NOMO-1 (cell line): ENCODE measurements around the gene PDHA1.

Experiments
- DNase-seq, 2 experiments: peaks; one replicate each; lab custom pipeline; 2025; ENCODE audit not compliant: unreplicated experiment in 2 of 2; lab: John Stamatoyannopoulos, UW

PDHA1 gene

DNA sequence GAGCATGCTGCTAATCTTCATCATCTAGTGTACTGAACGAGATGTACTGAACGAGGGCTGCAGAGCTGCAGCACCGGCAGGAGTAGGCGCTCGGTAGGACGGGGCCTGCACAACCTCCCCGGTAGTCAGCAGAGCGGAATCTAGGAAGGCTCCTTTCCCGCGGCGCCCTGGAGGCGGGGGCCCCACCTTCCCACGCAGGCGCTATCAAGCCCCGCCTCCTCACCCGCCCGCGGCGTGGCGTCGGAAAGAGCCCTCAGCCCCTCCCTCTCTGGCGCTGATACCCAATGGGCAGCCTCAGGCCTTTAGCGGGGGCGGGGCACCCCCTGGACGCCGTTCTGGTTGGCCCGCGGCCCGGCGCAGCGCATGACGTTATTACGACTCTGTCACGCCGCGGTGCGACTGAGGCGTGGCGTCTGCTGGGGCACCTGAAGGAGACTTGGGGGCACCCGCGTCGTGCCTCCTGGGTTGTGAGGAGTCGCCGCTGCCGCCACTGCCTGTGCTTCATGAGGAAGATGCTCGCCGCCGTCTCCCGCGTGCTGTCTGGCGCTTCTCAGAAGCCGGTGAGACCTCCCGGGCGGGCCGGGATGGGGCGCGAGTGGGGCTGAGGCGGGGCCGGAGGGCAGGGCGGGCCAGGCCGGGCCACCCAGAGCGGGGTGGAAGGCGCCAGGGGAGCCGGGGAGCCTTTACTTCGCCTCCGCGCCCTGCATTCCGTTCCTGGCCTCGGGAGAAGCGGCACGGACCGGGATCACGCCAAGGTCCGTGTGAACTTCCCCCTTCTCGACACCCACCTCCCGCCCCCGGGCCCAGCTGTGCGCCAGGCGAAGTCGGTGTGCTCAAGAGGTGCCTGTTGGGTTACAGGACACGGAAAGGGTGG lies at the start of gene PDHA1:
TSS of gene PDHA1 (plus strand) at position 393 of the 874 bp plus-strand sequence. CDS start at position 504, 111 bp downstream.
- DNase-seq: peak; percentile 82 to 93

GRCh38 chrX:19303256-19303880 lies 40.4 kb upstream of the PDHA1 start:
- DNase-seq: no peak

DNA sequence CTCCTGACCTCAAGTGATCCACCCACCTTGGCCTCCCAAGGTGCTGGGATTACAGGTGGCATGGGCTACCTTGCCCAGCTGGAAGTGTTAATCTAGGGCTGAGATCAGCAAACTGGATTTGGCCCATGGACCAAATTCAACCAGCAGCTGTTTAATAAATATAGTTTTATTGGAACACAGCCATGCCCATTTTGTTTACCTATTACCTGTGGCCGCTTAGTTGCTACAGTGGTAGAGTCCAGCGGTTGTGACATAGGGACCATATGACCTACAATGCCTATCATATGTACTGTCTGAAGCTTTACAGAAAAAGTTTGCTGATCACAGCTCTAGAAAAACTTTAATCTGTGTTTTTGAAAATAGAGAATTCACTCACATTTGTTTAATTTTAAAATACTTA lies 17.2 kb upstream of the PDHA1 start:
- DNase-seq: no peak

DNA sequence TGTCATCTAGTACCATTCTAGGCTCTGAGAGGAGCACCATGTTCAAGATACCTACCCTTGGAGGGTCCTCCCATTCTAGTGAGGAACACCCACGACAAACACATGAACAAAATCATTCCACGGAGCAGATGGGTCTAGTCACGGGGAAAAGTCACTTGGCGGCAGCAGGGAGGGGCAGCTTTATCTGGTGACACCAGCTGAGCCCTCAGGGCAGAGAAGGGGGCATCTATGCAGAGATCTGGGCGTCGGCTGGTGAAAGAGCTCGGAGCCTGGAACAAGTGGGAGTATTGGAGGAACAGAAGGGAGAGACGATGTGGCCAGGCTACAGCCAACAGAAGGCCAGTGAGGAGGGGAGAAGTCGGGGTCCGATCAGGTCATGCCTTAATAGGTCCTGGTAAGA lies 11.9 kb upstream of the PDHA1 start:
- DNase-seq: no peak

DNA sequence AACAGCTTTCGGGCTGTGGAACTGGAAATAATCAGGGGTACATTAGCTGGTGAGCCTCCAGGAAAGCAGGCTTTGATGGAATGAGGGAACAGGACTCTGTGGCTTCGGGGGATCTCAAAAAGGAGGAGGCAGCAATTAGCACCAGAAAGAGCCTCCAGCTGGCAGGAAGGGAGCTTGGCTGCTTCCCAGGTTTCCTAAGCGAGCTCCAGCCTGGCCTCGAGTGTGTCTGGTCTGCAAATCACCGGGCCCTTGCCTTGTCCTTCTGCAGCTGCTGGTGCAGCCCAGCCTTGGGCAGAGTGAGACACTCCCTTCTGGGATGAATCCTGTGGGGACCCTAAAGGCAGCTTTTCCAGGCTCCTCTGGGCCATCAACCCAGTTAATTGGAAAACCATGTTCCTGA lies 10.7 kb upstream of the PDHA1 start:
- no peak for DNase-seq

GRCh38 chrX:19334945-19335626 lies 8.6 kb upstream of the PDHA1 start:
- peak; percentile 56 to 85 for DNase-seq

DNA sequence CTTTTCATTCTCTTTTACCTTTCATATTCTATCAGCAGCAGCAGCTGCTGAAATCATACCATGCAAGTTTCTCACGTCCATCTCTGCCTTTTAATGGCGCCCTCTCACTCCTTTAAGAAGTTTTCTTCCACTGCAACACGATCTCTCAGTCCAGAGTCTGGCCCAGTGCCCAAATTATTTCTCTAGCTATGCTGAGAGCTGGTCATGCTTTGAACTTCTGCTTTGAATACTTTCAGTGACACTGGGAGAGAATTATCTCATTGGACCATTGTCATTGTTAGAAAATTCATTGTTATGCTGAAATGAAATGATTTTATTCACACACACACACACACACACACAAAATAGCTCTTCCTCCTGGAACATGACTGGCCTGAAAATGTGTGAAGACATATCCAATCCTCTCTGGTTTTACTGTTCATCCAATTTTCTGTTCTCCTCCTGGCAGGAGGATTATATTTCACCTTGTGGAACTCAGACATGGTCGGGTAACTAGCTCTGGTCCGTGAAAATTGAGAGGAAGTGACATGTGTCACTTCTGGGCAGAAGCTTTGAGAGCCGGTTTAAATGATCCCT lies 1.3 kb upstream of the PDHA1 start:
- DNase-seq: peak in 1 of 2 experiments; percentile 31

GRCh38 chrX:19343085-19343534 lies 617 bp upstream of the PDHA1 start:
- DNase-seq: peak in 1 of 2 experiments; percentile 54

GRCh38 chrX:19344661-19345060 lies 934 bp downstream of the PDHA1 start:
- no peak for DNase-seq

- no peak for DNase-seq
These were observed 4.2 kb downstream of the PDHA1 start for GRCh38 chrX:19347916-19348315.

DNA sequence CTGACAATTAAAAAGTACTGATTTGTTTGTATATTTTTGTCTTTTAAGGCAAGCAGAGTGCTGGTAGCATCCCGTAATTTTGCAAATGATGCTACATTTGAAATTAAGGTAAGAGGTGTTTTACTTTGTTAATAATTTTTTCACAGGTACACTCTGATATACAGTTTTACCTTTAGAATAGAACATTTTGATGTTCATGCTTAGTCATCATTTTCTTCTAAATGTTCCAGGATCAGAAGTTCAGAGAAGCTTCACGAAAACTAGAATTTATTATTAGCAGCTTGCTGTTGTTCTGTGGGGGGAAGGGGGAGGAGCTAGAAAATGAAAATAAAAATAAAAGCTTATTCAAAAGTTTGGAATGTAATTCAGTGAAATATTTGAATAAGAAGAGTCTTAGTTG lies 5.5 kb downstream of the PDHA1 start:
- no peak for DNase-seq

GRCh38 chrX:19350941-19351384 lies 7.2 kb downstream of the PDHA1 start:
- DNase-seq: peak; percentile 80 to 91

DNA sequence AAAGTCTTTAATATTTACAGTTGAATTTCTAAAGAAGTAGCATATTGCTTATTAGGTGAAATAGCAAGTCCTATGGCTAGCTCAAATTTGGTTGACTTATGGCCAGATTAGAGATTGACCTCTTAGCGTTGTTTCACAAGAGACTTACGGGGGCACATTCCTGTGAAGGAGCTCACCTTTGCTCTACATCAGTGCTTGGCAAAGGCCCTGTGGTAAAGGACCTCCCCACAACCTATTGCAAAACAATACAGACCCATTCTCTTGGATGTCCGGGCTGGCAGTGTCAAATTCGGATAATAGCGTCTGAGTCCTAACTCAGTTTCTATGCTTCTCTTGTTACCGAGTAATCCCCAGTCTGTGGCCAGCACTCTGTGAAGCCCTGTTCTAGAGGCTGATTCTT lies 10.9 kb downstream of the PDHA1 start:
- no peak for DNase-seq

- DNase-seq: no peak
These were observed 14.8 kb downstream of the PDHA1 start for GRCh38 chrX:19358521-19358920.

GRCh38 chrX:19360903-19361302 lies 17.2 kb downstream of the PDHA1 start:
- DNase-seq: no peak

DNA sequence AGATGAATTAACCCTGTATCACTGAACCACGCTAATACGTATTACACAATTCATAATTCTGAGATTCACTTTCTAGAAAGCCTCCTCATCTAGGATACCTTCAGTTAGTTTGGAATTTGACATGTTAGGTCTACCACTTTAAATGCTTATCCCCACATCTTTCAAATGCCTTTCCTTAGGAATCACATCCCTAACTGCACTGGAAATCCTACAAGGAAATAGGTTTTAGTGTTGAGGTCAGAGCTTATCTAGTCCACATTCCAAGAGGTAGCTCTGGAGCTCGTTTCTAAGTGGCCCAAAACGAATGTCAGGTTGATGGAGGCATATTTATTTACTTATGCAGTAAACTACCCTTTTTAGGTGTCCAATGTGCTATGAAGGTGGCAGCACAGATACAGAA lies 18.0 kb downstream of the PDHA1 start:
- DNase-seq: no peak

DNA sequence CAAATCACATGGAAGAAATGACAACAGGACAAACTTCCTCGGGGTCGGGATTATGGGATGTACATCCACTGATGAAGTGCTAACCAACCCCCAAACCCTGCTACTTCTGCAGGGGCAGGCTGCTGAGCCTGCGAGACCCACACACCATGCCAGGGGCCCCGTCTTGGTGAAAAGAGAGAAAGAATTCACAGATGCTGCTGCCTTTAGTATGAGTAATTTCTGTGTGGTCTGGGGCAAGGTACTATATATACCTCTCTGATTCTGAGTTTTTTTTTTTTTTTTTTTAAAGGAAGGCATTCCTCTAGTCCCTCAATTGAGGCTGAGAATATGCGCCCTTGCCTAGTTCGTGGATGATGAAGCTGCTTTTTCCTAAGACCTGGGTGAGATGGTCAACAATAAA lies 24.8 kb downstream of the PDHA1 start:
- DNase-seq: no peak

DNA sequence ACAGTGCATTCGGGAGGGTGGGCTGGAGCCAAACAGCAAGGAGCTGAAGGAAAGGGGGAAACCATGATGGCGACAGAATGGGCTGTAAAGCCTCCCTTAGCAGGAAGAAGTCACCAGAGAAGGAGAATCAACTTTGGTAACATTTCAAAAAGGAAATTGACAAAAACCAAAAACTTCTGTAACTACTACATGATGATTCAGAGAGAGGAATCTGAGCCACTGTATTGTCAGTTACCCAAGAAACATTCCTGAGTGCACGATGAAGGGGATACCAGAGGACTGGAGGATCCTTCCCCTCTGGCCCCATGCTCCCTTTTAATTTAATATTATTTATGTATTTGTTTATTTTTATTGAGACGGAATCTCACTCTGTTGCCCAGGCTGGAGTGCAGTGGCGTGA lies 26.3 kb downstream of the PDHA1 start:
- no peak for DNase-seq

GRCh38 chrX:19372170-19372546 lies 28.4 kb downstream of the PDHA1 start:
- peak; percentile 73 to 76 for DNase-seq

DNA sequence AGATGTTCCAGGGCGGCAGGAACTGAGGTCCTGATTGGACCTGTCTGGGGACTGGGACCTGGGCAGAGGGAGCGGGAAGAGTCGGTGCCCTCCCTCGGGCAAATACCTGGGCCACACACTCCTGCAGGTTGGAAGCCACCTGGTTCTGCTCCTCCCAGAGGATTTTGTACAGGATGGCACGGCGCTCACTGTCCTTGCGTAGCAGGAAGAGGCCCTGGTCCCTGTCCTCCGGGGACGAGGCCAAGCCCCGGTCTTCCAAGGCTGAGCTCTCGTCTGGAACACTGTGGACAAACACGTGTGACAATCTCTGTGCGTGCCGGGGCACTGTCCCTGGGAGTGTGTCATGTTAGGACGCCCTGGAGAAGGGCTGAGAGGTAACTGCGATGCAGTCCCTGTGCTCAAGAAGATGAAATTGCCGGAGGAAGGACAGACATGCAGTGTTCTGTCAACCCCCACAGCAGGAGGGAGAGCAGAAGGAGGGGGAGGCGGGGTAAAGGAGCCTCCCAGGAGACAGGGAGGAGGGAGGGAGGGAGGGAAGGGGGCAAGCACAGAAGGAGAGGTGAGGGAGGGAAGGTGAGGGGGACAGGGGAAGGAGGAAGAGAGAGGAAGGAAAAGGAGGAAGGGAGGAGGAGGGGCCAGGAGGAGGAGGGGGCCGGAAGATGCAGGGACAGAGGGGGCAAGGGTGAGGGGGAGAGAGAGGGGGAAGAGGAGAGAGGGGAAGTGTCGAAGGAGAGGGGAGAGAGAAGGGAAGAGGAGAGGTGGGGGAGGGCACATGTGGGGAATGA lies 29.0 kb downstream of the PDHA1 start:
- DNase-seq: peak in 1 of 2 experiments; percentile 8
